RWPE2 (cell line): ENCODE data around the gene OPRM1.

Experiments used
- ATAC-seq: fragments of 200-7000 bp; cut with Tn5 transposase; 3 replicates; pipeline ENCODE4 v1.9.1; 2021; ENCODE audit warnings: low read depth
- DNase-seq: peaks from one replicate; pipeline ENCODE4 v3.0.0-alpha.2; 2020; ENCODE audit warnings: low spot score
- H3K27ac ChIP-seq: fragments of 450-650 bp; 2 replicates; pipeline ENCODE4 v1.5.1; 2017; ENCODE audit warnings: mild to moderate bottlenecking; ENCODE audit not compliant: poor library complexity, severe bottlenecking
- H3K27me3 ChIP-seq: fragments of 250-450 bp; sonication (Bioruptor Pico); 2 replicates; pipeline ENCODE4 v1.5.1; 2021; ENCODE audit warnings: mild to moderate bottlenecking, moderate library complexity; ENCODE audit not compliant: insufficient read depth, poor library complexity, severe bottlenecking
- H3K36me3 ChIP-seq: fragments of 250-450 bp; sonication (Bioruptor Pico); 2 replicates; pipeline ENCODE4 v1.5.1; 2020; ENCODE audit warnings: low read depth, mild to moderate bottlenecking, moderate library complexity
- H3K4me1 ChIP-seq: fragments of 250-450 bp; sonication (Bioruptor Pico); 2 replicates; pipeline ENCODE4 v1.5.1; 2021; ENCODE audit warnings: mild to moderate bottlenecking, moderate library complexity; ENCODE audit not compliant: insufficient read depth, poor library complexity, severe bottlenecking
- H3K4me3 ChIP-seq: fragments of 250-450 bp; sonication (Bioruptor Pico); 2 replicates; pipeline ENCODE4 v1.5.1; 2021; ENCODE audit warnings: mild to moderate bottlenecking, moderate library complexity; ENCODE audit not compliant: severe bottlenecking
- H3K9me3 ChIP-seq: fragments of 250-450 bp; sonication (Bioruptor Pico); 2 replicates; pipeline ENCODE4 v1.5.1; 2021; ENCODE audit warnings: mild to moderate bottlenecking, moderate library complexity; ENCODE audit not compliant: severe bottlenecking
- TF ChIP-seq, protein P1 (sequence below): fragments of 450-650 bp; IDR thresholded peaks from one replicate; pipeline ENCODE4 v1.5.1; 2017; ENCODE audit warnings: mild to moderate bottlenecking, moderate library complexity; ENCODE audit not compliant: poor library complexity, severe bottlenecking

The OPRM1 gene

DNA sequence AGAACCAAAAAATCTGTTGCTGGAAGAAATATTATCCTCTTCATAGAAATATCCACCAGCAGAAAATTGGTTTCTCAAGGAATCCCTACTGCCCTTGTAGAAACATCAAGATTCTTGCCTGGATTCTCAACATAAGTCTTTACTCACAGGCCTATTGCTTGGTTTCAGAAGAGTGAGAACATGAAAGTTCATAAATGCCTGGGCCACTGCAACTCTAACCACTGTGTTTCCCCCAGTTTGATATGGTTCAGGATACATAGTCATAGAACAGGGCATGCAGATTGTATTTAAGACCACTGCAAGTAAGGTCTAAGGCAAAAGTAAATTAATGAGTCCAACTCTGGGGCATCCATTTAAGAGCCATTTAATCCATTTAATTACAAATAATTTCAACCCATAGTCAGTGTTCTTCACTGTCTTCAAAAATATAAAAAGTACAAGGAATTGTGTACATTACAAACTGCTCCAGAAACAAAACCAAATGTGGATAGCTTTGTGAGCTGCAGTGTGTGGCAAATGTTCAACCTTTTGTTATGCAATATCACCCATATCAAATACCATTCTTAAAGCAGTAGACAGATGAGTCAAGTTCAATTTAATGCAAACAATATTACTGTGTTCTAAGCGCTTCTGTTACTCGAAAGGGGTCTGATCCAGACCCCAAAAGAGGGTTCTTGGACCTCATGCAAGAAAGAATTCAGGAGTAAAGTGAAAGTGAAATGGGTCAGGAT lies 83.3 kb downstream of the OPRM1 start:
- ATAC-seq (no peak), DNase-seq (no peak)
- no peaks in the 10 kb centered on the region for H3K9me3 ChIP-seq
- no peak overlapping the region for H3K4me3 ChIP-seq
- no peak overlapping the region for H3K27ac ChIP-seq
- H3K36me3 ChIP-seq = no peaks in the 10 kb centered on the region
- TF ChIP-seq, protein P1, sequence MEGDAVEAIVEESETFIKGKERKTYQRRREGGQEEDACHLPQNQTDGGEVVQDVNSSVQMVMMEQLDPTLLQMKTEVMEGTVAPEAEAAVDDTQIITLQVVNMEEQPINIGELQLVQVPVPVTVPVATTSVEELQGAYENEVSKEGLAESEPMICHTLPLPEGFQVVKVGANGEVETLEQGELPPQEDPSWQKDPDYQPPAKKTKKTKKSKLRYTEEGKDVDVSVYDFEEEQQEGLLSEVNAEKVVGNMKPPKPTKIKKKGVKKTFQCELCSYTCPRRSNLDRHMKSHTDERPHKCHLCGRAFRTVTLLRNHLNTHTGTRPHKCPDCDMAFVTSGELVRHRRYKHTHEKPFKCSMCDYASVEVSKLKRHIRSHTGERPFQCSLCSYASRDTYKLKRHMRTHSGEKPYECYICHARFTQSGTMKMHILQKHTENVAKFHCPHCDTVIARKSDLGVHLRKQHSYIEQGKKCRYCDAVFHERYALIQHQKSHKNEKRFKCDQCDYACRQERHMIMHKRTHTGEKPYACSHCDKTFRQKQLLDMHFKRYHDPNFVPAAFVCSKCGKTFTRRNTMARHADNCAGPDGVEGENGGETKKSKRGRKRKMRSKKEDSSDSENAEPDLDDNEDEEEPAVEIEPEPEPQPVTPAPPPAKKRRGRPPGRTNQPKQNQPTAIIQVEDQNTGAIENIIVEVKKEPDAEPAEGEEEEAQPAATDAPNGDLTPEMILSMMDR = no peak
- H3K4me1 ChIP-seq = no peaks in the 10 kb centered on the region
- no peaks in the 10 kb centered on the region for H3K27me3 ChIP-seq

DNA sequence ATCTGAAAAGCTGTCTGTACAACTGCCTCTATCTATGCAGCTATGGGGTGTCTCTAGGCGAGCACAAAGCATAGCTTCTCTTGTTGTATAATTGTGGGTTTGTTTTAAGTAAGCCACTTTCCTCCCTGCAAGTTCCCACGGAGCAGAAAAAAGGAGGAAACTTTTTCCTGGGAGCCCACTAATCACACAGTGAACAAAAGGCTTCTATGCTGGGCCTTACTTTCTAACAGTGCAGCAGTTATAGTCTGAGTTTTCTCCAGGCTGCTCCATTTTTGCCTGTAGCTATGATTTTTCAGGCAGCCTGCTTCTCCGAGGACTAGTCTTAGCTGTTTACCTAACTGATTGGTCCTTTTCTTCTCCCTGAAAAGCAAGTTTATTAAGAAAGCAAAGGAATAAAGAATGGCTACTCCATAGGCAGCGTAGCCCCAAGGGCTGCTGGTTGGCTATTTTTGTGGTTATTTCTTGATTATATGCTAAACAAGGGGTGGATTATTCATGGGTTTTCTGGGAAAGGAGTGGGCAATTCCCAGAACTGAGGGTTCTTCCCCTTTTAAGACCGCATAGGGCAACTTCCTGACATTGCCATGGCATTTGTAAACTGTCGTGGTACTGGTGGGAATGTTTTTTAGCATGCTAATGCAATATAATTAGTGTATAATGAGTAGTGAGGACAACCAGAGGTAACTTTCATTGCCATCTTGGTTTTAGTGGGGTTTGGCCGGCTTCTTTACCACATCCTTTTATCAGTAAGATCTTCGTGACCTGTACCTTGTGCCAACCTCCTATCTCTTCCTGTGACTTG lies 84.3 kb downstream of the OPRM1 start:
- no peak overlapping the region for H3K4me3 ChIP-seq
- H3K27me3 ChIP-seq = no peaks in the 10 kb centered on the region
- TF ChIP-seq, protein P1 = no peak
- H3K27ac ChIP-seq = no peak overlapping the region
- H3K36me3 ChIP-seq = no peaks in the 10 kb centered on the region
- no peak for DNase-seq
- ATAC-seq = no peak
- no peaks in the 10 kb centered on the region for H3K9me3 ChIP-seq
- no peaks in the 10 kb centered on the region for H3K4me1 ChIP-seq

DNA sequence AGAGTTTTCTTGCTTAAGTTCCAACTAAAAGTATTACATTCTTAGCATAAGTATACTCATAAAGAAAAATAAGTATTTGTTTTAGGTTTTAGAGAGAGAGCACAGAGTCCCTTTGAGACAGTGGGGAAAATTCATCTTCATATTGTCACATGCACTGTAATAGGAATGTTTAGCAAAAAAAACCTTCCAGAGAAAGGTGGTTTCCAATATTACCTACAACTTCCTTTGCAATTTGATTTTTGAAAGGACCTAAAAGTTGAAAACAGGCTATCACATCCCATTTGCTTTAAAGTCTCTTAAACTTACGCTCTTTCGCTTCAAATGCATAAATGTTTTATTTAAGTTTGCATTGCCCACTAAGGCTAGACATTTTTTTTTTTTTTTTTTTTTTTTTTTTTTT lies 86.4 kb downstream of the OPRM1 start:
- ATAC-seq (no peak), DNase-seq (no peak)
- Histone ChIP-seq H3K27ac (no peak overlapping the region), H3K4me3 (no peak overlapping the region), H3K27me3 (no peaks in the 10 kb centered on the region), H3K9me3 (no peaks in the 10 kb centered on the region), H3K4me1 (no peaks in the 10 kb centered on the region), H3K36me3 (no peaks in the 10 kb centered on the region)
- TF ChIP-seq, protein P1 = no peak

DNA sequence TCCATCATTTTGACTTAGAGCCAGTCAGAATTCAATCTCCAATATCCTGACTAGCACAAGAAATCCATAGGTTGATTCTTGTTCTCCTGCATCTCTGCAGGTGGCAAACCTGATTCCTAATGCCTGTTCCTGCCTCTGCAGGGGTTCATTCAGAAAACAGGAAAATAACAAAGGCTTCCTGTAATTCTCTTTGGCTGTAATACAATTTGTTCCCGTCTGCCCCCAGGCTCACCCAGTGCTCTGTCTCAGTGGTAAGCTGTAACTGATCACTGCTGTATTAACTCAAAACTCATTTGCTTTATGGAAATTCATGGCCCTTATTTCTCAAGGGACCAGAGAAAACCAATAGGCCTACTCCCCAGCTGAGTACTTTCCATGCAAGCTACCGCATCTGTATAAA lies 88.6 kb downstream of the OPRM1 start:
- DNase-seq = no peak
- Histone ChIP-seq H3K4me1 (no peaks in the 10 kb centered on the region), H3K9me3 (no peaks in the 10 kb centered on the region), H3K27ac (no peak overlapping the region), H3K4me3 (no peak overlapping the region), H3K36me3 (no peaks in the 10 kb centered on the region), H3K27me3 (no peaks in the 10 kb centered on the region)
- TF ChIP-seq, protein P1 = no peak
- ATAC-seq = no peak
